ENCODE results near the gene TMEM232. TPM values are rescaled to one million over a fixed set of nuclear protein-coding genes. Genes with fewer than 3 reads are reported as not detected.

TMEM232 gene
- total and polyA plus RNA-seq, 2 donors from 2014 or later = 4.8 to 11.3 TPM

DNA sequence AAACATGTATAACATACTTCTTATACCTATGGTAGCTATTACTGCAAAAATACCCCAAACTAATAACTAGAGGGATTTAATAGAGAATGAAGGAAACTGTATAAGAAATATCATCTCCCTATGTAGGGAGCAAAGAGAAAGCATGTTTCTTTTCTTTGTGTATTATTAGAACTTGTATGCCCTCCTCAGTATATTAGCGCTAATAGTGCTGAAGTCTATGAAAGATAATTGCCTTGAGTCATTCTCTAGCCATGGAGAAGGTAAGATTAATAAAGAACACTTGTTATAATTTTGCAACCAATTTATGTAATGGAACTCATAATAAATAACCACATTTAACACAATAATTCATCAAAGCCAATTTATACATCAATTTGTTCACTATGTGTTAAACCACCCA lies 329.2 kb downstream of the TMEM232 start:
- no peak overlapping the region for H3K9ac ChIP-seq (ENCODE audit: low read length in 3 of 3)
- intact Hi-C loops (cut with DNase I) = no loop called here
- TF ChIP-seq, protein P1, sequence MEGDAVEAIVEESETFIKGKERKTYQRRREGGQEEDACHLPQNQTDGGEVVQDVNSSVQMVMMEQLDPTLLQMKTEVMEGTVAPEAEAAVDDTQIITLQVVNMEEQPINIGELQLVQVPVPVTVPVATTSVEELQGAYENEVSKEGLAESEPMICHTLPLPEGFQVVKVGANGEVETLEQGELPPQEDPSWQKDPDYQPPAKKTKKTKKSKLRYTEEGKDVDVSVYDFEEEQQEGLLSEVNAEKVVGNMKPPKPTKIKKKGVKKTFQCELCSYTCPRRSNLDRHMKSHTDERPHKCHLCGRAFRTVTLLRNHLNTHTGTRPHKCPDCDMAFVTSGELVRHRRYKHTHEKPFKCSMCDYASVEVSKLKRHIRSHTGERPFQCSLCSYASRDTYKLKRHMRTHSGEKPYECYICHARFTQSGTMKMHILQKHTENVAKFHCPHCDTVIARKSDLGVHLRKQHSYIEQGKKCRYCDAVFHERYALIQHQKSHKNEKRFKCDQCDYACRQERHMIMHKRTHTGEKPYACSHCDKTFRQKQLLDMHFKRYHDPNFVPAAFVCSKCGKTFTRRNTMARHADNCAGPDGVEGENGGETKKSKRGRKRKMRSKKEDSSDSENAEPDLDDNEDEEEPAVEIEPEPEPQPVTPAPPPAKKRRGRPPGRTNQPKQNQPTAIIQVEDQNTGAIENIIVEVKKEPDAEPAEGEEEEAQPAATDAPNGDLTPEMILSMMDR (IDR thresholded peaks at IDR 0.05; ENCODE audit: borderline replicate concordance, extremely low read depth, insufficient read depth) = no peak
- H3K36me3 ChIP-seq (ENCODE audit: control insufficient read depth in 2 of 3, insufficient read depth in 3 of 3, low read length in 3 of 3) = no peaks in the 10 kb centered on the region
- no peaks in the 10 kb centered on the region for H3K27me3 ChIP-seq (ENCODE audit: control insufficient read depth, insufficient read depth, low read length)
- DNase-seq (no peak), FAIRE-seq (no peak)
- no peaks in the 10 kb centered on the region for H3K9me3 ChIP-seq (ENCODE audit: control insufficient read depth in 2 of 3, insufficient read depth in 1 of 3, low read length in 3 of 3)
- no peak overlapping the region for H3K27ac ChIP-seq (ENCODE audit: low read depth in 2 of 2, low read length in 2 of 2)
- H3K4me3 ChIP-seq (ENCODE audit: low read length in 3 of 3) = no peak overlapping the region
- H3K4me1 ChIP-seq (ENCODE audit: control insufficient read depth in 2 of 3, insufficient read depth in 2 of 3, low read depth in 1 of 3, low read length in 3 of 3) = no peaks in the 10 kb centered on the region

DNA sequence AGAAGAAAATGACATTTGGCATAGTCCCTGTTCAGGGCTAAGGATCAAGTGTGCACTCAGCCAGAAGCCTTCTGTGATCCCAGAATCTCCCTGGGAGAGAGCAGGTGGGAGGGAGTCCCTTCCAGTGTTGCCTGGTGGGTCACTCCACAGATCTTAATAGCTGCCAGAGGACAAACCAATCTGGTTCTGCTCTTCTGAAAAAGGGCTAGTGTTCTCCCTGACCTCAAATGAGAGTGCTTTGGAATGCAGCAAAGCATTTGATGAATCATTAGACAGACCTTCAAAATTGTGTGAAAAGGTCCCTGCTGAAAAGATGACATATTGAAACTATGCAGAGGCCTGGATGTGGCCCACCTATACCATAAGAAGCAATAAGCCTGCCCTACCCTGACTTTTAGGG lies 339.7 kb downstream of the TMEM232 start:
- Histone ChIP-seq H3K9ac (ENCODE audit: low read length in 3 of 3) (no peak overlapping the region), H3K4me1 (ENCODE audit: control insufficient read depth in 2 of 3, insufficient read depth in 2 of 3, low read depth in 1 of 3, low read length in 3 of 3) (peaks cover 0 to 5% (median 0%) of the 10 kb centered on the region in 3 donors), H3K27me3 (ENCODE audit: control insufficient read depth, insufficient read depth, low read length) (no peaks in the 10 kb centered on the region), H3K9me3 (ENCODE audit: control insufficient read depth in 2 of 3, insufficient read depth in 1 of 3, low read length in 3 of 3) (no peaks in the 10 kb centered on the region), H3K27ac (ENCODE audit: low read depth in 2 of 2, low read length in 2 of 2) (no peak overlapping the region), H3K36me3 (ENCODE audit: control insufficient read depth in 2 of 3, insufficient read depth in 3 of 3, low read length in 3 of 3) (no peaks in the 10 kb centered on the region), H3K4me3 (ENCODE audit: low read length in 3 of 3) (no peak overlapping the region)
- intact Hi-C loops (cut with DNase I) = no loop called here
- DNase-seq = peak in 1 of 5 donors; percentile 8
- TF ChIP-seq, protein P1 (IDR thresholded peaks at IDR 0.05; ENCODE audit: borderline replicate concordance, extremely low read depth, insufficient read depth) = no peak
- no peak for FAIRE-seq

DNA sequence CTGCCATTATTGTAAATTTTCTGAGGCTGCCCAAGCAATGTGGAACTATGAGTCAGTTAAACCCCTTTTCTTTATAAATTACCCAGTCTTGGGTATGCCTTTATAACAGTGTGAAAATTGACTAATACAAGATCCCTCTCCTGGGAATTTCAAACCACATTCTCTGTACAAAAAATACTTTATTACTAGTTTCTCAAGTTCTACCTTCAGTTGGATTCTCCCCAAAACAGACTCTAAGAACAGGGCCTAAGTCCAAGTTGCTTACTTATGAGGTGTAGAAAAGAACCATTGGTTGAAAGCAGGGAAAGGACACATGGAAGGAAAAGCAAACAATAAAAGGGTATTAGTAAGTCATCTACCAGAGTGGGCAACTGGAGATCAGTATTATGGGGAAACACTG lies 343.2 kb downstream of the TMEM232 start:
- TF ChIP-seq, protein P1 (IDR thresholded peaks at IDR 0.05; ENCODE audit: borderline replicate concordance, extremely low read depth, insufficient read depth) = no peak
- no peak overlapping the region for H3K27ac ChIP-seq (ENCODE audit: low read depth in 2 of 2, low read length in 2 of 2)
- no peak for DNase-seq
- H3K4me1 ChIP-seq (ENCODE audit: control insufficient read depth in 2 of 3, insufficient read depth in 2 of 3, low read depth in 1 of 3, low read length in 3 of 3) = peaks cover 0 to 5% (median 0%) of the 10 kb centered on the region in 3 donors
- H3K9me3 ChIP-seq (ENCODE audit: control insufficient read depth in 2 of 3, insufficient read depth in 1 of 3, low read length in 3 of 3) = no peaks in the 10 kb centered on the region
- H3K4me3 ChIP-seq (ENCODE audit: low read length in 3 of 3) = no peak overlapping the region
- no peak overlapping the region for H3K9ac ChIP-seq (ENCODE audit: low read length in 3 of 3)
- no peak for FAIRE-seq
- intact Hi-C loops (cut with DNase I) = no loop called here
- no peaks in the 10 kb centered on the region for H3K36me3 ChIP-seq (ENCODE audit: control insufficient read depth in 2 of 3, insufficient read depth in 3 of 3, low read length in 3 of 3)
- H3K27me3 ChIP-seq (ENCODE audit: control insufficient read depth, insufficient read depth, low read length) = no peaks in the 10 kb centered on the region

DNA sequence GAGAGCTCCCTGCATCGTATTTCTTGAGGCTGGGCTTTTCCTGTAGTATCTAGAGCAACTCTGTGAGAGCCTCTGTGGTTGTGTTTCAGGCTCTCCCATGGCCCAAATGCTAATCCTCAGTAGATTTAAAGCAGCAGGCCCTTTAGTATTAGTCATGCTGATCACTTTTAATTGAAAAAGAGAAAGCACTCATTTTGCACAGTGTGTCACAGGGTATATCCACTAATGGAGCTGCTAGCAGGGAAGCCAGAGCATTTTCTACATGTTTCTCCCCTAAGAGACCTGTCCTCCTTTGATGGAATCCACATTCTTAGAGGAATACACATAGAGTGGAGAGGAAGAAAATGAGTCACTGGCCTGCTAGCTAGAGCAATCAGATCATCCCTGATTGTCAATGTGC lies 348.5 kb downstream of the TMEM232 start:
- DNase-seq (no peak), FAIRE-seq (no peak)
- TF ChIP-seq, protein P1 (IDR thresholded peaks at IDR 0.05; ENCODE audit: borderline replicate concordance, extremely low read depth, insufficient read depth) = no peak
- Histone ChIP-seq H3K4me1 (ENCODE audit: control insufficient read depth in 2 of 3, insufficient read depth in 2 of 3, low read depth in 1 of 3, low read length in 3 of 3) (no peaks in the 10 kb centered on the region), H3K4me3 (ENCODE audit: low read length in 3 of 3) (no peak overlapping the region), H3K36me3 (ENCODE audit: control insufficient read depth in 2 of 3, insufficient read depth in 3 of 3, low read length in 3 of 3) (no peaks in the 10 kb centered on the region), H3K9ac (ENCODE audit: low read length in 3 of 3) (no peak overlapping the region), H3K27me3 (ENCODE audit: control insufficient read depth, insufficient read depth, low read length) (no peaks in the 10 kb centered on the region), H3K27ac (ENCODE audit: low read depth in 2 of 2, low read length in 2 of 2) (no peak overlapping the region), H3K9me3 (ENCODE audit: control insufficient read depth in 2 of 3, insufficient read depth in 1 of 3, low read length in 3 of 3) (no peaks in the 10 kb centered on the region)
- intact Hi-C loops (cut with DNase I) = no loop called here

Measured in kidney (tissue), 14 donors.